GM20000 (cell line): Measurements from ENCODE around the gene PPIB.
"Not testable (repeated sequence)": the region's sequence is repeated elsewhere in the genome, so short reads cannot be mapped to it uniquely, and the experiment has no call there.

Source experiments
- DNase-seq: peaks from one replicate; pipeline ENCODE4 v3.0.0; 2012; ENCODE audit warnings: low spot score
- TF ChIP-seq, protein P1 (sequence below): IDR thresholded peaks from 2 replicates; pipeline ENCODE4 v1.5.1; 2012; ENCODE audit warnings: mild to moderate bottlenecking, control low read depth; ENCODE audit errors: extremely low read depth, missing control alignments

The PPIB gene

DNA sequence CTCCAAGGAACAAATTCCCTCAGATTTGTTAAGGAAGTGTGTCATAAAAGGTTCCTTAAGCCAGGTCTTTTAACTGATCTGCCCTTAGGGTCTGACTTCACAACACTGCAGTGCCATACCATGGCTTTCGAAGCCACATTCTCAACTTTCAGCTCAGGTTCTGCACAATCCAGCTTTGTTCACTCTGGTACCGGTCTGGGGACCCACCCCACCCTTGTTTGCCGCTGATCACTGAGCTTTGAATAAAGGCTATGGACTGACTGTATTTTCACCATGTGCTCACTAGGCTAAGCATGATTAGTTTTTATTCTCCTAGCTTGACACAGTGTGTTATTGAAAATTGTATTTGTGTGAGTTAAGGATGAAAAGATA is 51.2 kb downstream of the PPIB start:
- TF ChIP-seq, protein P1, sequence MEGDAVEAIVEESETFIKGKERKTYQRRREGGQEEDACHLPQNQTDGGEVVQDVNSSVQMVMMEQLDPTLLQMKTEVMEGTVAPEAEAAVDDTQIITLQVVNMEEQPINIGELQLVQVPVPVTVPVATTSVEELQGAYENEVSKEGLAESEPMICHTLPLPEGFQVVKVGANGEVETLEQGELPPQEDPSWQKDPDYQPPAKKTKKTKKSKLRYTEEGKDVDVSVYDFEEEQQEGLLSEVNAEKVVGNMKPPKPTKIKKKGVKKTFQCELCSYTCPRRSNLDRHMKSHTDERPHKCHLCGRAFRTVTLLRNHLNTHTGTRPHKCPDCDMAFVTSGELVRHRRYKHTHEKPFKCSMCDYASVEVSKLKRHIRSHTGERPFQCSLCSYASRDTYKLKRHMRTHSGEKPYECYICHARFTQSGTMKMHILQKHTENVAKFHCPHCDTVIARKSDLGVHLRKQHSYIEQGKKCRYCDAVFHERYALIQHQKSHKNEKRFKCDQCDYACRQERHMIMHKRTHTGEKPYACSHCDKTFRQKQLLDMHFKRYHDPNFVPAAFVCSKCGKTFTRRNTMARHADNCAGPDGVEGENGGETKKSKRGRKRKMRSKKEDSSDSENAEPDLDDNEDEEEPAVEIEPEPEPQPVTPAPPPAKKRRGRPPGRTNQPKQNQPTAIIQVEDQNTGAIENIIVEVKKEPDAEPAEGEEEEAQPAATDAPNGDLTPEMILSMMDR = no peak

DNA sequence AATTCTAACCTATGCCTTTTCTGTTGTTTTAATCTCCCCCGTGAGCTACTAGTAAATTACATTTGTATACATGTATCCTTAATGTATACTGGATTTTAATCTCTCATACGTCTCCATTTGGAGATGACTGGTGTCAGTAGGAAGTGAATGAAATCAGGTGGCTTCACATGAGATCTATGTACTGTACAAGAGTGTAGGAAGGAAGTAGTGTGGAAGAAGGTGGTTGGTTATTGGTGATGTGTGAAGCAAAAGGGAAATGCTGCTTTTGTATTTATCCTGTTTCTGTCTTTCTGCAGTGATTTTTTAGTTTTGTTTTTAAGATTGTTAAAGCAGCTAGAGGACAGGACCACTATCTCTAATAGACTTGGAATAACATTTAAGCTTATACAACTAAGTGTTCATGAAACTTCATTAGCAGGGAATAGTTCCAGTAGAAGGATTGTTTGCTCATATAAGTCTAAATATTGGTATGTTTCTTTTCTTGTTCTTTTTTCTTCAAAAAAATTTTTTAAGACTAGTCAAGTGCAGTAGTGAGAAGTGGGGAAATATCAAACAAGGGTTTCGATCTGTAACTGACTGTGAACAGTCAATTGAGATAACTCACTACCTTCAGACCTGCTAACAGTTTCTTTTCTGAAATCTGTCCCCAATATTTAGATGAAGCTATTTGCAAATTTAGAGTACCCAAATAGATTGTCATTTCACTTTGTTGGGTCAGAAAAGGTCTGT is 51.7 kb downstream of the PPIB start:
- peak; percentile 20 for DNase-seq
- TF ChIP-seq, protein P1 = no peak

More for the DNA sequence above, 51.2 kb downstream of the PPIB start:
- no peak for DNase-seq

DNA sequence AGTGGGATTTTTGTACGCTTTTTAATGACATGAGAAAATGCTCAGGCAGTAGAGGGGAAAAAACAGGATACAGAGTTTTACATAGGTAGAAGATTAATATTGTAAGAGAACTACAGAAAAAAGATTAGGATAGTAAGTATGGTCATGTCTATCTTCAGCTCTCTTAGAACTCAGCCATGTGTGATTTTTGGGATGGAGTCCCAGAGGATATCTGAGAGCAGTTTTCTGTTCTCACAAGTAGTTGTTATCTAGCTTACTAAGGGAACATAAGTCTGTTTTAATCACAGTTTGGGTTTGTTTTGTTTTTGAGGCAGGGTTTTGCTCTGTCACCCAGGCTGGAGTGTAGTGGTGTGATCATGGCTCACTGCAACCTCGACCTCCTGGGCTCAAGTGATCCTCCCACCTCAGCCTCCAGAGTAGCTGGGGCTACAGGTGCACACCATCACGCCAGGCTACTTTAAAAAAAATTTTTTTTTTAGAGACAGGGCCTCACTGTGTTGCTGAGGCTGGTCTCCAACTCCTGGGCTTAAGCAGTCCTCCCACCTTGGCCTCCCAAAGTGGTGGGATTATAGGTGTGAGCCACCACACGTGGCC is 52.6 kb downstream of the PPIB start:
- not testable (repeated sequence) for DNase-seq

DNA sequence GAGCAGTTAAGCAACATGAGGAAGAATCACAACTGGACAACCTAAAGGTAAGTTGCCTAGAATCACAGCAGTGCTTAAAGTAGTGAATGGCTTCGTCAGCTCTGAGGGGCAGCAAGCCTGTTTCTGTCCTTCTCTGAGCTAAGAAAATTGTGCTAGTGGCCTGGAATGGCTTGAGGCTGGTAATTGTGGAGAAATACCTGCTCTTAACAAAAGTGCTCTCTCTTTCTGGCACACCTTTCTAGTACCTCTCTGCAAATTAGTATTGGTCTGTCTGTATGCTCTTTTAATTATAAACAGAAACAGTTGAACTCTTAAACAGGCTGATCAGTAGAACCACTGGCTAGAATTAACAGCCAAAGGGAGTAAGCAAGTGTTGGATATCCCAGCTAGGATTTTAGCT is 55.5 kb downstream of the PPIB start:
- no peak for DNase-seq
- TF ChIP-seq, protein P1 = no peak
